ENCODE data around the gene MYCBP. TPM values are rescaled to one million over a fixed set of nuclear protein-coding genes. Genes with fewer than 3 reads are reported as not detected.
"Not testable (repeated sequence)": the region's sequence is repeated elsewhere in the genome, so short reads cannot be mapped to it uniquely, and the experiment has no call there.

The MYCBP gene
- total RNA-seq, 1 experiment from 2014 or later = 25.1 TPM

DNA sequence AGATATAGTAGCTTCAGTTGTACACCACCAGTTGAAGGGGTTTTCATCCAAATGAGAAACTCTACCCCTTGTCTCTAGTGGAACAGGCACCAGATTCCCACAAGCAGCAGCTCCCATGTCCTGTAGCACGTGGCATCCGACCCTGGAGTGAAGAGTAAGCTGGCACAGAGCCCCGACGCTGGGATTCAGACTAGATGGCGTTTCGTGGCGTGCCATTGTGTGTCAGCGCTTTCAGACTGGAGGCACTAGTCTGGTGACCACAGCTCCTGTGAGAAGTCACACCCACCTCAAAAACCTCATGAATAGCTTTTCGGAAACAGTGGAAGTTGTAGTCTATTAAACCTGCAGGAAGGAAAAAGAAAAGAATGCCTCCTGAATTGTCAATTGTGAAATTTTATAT, 33.8 kb downstream of the MYCBP start:
- peaks cover 7% of the 10 kb centered on the region; the same call in 1 of the 2 replicates for H3K36me3 ChIP-seq (ENCODE audit: insufficient read depth, low read length)
- H3K9ac ChIP-seq (ENCODE audit: low read length) = no peak overlapping the region
- H3K27me3 ChIP-seq (ENCODE audit: low read length) = no peaks in the 10 kb centered on the region
- H3K9me3 ChIP-seq (ENCODE audit: low read length) = no peaks in the 10 kb centered on the region
- no peak overlapping the region for H3K4me3 ChIP-seq (ENCODE audit: low read length)
- H3K9me2 ChIP-seq (replicated peaks; ENCODE audit: insufficient read depth, low read length) = no peaks in the 10 kb centered on the region
- H3K27ac ChIP-seq (ENCODE audit: low read length) = no peak overlapping the region
- no peaks in the 10 kb centered on the region for H3K4me1 ChIP-seq (ENCODE audit: low read length)
- no peak for DNase-seq
- H2AFZ ChIP-seq (ENCODE audit: low read length) = no peak overlapping the region
- H3K79me2 ChIP-seq (ENCODE audit: low read length) = peaks cover 5% of the 10 kb centered on the region
- no peak overlapping the region for H3K4me2 ChIP-seq (ENCODE audit: low read depth, low read length, poor library complexity, severe bottlenecking)
- H4K20me1 ChIP-seq (ENCODE audit: insufficient read depth, low read depth, low read length) = 0 out of 2 replicates have a peak, but pooled peaks cover 3% of the 10 kb centered on the region

DNA sequence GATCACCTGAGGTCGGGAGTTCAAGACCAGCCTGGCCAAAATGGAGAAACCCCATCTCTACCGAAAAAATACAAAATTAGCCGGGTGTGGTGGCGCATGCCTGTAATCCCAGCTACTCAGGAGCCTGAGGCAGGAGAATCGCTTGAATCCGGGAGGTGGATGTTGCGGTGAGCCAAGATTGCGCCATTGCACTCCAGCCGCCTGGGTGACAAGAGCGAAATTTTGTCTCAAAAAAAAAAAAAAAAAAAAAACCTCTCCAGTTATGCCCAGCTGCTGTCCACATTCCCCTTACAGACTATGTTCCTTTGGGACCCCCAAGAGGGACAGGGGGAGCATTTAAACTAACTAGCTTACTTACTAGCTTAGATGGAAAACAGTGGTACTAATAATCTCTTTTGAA, 36.8 kb downstream of the MYCBP start:
- not testable (repeated sequence) for H3K9me2 ChIP-seq (replicated peaks; ENCODE audit: insufficient read depth, low read length); H3K9me3 ChIP-seq (ENCODE audit: low read length); H3K27me3 ChIP-seq (ENCODE audit: low read length); H3K9ac ChIP-seq (ENCODE audit: low read length); DNase-seq; H3K36me3 ChIP-seq (ENCODE audit: insufficient read depth, low read length); H3K4me1 ChIP-seq (ENCODE audit: low read length); H4K20me1 ChIP-seq (ENCODE audit: insufficient read depth, low read depth, low read length); H3K4me3 ChIP-seq (ENCODE audit: low read length); H3K4me2 ChIP-seq (ENCODE audit: low read depth, low read length, poor library complexity, severe bottlenecking); H2AFZ ChIP-seq (ENCODE audit: low read length); H3K79me2 ChIP-seq (ENCODE audit: low read length); H3K27ac ChIP-seq (ENCODE audit: low read length)

DNA sequence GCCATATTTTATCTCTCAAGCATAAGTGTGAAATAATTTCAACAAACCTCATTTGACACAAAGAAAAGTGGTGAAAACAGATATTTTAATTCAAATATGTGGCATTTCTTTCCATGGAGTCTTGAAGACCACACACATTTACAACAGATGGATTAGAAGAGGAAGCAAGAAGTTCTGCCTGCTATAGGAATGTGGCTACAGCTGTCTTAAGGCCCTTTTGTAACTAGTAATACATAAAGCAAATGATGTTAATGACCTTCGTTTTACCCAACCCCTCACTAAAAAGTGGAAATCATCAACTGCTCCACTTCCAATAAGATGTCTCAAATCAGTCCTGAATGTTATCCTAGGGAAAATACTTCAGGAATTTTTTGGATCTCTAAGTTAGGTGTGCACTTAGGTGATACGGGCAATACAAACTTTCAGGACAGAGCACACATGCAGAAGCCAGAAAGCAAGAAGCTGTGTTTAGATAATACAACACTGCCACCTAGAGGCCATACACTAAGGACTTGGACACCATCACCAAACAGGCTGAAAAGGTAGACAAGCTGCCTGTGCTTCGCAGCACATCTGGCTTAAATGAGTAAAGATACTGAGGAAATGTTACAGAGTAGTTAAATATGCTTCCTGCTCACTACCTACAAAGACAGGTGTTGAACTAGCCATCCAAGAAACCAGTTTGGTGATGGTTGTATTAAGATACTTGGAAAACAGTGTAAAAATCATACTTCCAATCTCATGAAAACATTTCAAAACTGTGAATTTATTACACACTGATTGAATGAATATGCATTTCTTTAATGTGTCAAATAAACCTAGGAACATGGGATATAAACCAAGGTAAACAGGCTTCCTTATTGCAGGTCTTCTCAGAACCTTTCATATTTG, 38.0 kb downstream of the MYCBP start:
- H4K20me1 ChIP-seq (ENCODE audit: insufficient read depth, low read depth, low read length) = no peaks in the 10 kb centered on the region
- no peak overlapping the region for H3K27ac ChIP-seq (ENCODE audit: low read length)

DNA sequence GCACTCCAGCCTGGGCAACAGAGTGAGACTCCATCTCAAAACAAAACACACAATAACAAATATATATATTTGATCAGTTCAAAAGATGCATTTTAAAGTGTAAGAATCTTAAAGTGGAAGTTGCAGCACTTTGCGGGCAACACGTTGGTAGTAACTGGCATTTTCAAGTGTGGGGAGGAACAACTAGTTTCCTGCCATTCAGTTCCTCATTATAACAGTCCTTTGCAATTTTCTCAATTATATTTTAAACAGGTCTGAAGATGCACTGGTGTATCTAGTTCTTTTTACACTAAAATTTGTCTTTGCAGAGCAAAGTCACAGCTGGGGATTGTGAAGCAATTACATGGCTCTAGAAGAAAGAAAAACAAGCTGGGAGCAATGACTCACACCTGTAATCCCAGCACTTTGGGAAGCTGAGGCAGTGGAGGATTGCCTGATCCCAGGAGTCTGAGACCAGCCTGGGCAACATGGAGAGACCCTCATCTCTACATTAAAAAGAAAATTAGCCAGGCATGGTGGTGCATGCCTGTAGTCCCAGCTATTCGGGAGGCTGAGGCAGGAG, 38.8 kb downstream of the MYCBP start:
- no peak for DNase-seq
- H3K27me3 ChIP-seq (ENCODE audit: low read length) = no peaks in the 10 kb centered on the region
- H2AFZ ChIP-seq (ENCODE audit: low read length) = no peak overlapping the region
- H3K36me3 ChIP-seq (ENCODE audit: insufficient read depth, low read length) = peaks cover 4% of the 10 kb centered on the region; the same call in 1 of the 2 replicates
- no peaks in the 10 kb centered on the region for H3K9me2 ChIP-seq (replicated peaks; ENCODE audit: insufficient read depth, low read length)
- H4K20me1 ChIP-seq (ENCODE audit: insufficient read depth, low read depth, low read length) = no peaks in the 10 kb centered on the region
- H3K4me3 ChIP-seq (ENCODE audit: low read length) = no peak overlapping the region
- no peaks in the 10 kb centered on the region for H3K4me1 ChIP-seq (ENCODE audit: low read length)
- H3K27ac ChIP-seq (ENCODE audit: low read length) = no peak overlapping the region
- no peak overlapping the region for H3K4me2 ChIP-seq (ENCODE audit: low read depth, low read length, poor library complexity, severe bottlenecking)
- H3K9ac ChIP-seq (ENCODE audit: low read length) = no peak overlapping the region
- no peaks in the 10 kb centered on the region for H3K9me3 ChIP-seq (ENCODE audit: low read length)
- H3K79me2 ChIP-seq (ENCODE audit: low read length) = no peaks in the 10 kb centered on the region

More for the DNA sequence above, 38.0 kb downstream of the MYCBP start:
- Histone ChIP-seq H3K36me3 (ENCODE audit: insufficient read depth, low read length) (peaks cover 4% of the 10 kb centered on the region; the same call in 1 of the 2 replicates), H2AFZ (ENCODE audit: low read length) (no peak overlapping the region), H3K9me3 (ENCODE audit: low read length) (no peaks in the 10 kb centered on the region), H3K79me2 (ENCODE audit: low read length) (no peaks in the 10 kb centered on the region), H3K4me2 (ENCODE audit: low read depth, low read length, poor library complexity, severe bottlenecking) (no peak overlapping the region), H3K27me3 (ENCODE audit: low read length) (no peaks in the 10 kb centered on the region), H3K9me2 (replicated peaks; ENCODE audit: insufficient read depth, low read length) (no peaks in the 10 kb centered on the region), H3K4me3 (ENCODE audit: low read length) (no peak overlapping the region), H3K4me1 (ENCODE audit: low read length) (no peaks in the 10 kb centered on the region), H3K9ac (ENCODE audit: low read length) (no peak overlapping the region)
- peak; percentile 92 for DNase-seq

DNA sequence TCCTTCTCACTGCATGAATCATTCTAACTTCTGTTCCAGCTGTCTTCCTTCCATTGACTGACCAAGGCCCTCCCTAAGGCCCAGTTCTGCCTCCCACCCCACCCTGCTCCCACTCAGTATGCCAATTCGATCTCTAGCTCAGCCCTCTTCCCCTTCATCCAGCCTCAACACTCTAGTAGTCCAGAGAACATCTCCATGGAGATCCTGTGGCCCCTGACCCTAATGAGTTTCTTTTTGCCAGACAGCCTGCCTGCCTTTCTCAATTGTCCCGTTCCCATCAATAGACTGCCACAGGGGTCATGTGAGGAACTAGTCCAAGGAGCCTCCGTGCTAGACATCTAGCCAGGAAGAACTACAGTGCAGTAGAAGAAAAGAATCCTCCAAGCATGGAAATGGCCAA, 40.0 kb downstream of the MYCBP start:
- H3K4me3 ChIP-seq (ENCODE audit: low read length) = no peak overlapping the region
- no peak overlapping the region for H3K27ac ChIP-seq (ENCODE audit: low read length)
- H3K4me2 ChIP-seq (ENCODE audit: low read depth, low read length, poor library complexity, severe bottlenecking) = no peak overlapping the region
- H3K9me3 ChIP-seq (ENCODE audit: low read length) = no peaks in the 10 kb centered on the region
- H3K79me2 ChIP-seq (ENCODE audit: low read length) = no peaks in the 10 kb centered on the region
- H3K27me3 ChIP-seq (ENCODE audit: low read length) = no peaks in the 10 kb centered on the region
- H3K4me1 ChIP-seq (ENCODE audit: low read length) = no peaks in the 10 kb centered on the region
- DNase-seq = no peak
- H3K36me3 ChIP-seq (ENCODE audit: insufficient read depth, low read length) = peaks cover 4% of the 10 kb centered on the region; the same call in 1 of the 2 replicates
- H3K9ac ChIP-seq (ENCODE audit: low read length) = no peak overlapping the region
- H2AFZ ChIP-seq (ENCODE audit: low read length) = no peak overlapping the region
- no peaks in the 10 kb centered on the region for H4K20me1 ChIP-seq (ENCODE audit: insufficient read depth, low read depth, low read length)
- H3K9me2 ChIP-seq (replicated peaks; ENCODE audit: insufficient read depth, low read length) = no peaks in the 10 kb centered on the region

DNA sequence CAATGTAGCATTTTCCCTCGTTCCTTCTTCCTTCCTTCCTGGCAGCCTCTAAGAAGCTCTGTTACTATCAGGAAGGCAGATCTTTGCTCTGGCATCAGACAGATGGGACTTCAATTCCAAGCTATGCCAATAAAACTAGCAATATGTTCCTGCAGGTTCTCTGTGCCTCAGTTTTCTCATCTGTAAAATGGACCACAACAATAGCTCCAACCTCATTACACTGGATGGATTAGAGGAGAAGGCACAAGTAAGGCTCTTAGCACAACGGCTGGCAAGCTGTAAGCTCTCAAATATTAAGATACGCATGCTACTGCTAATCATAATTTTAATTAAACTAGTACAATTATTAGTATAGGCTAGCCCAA, 40.8 kb downstream of the MYCBP start:
- H3K4me1 ChIP-seq (ENCODE audit: low read length) = peaks cover 2% of the 10 kb centered on the region; the same call in 1 of the 2 replicates
- H3K4me2 ChIP-seq (ENCODE audit: low read depth, low read length, poor library complexity, severe bottlenecking) = no peak overlapping the region
- no peak overlapping the region for H3K4me3 ChIP-seq (ENCODE audit: low read length)
- no peak overlapping the region for H3K9ac ChIP-seq (ENCODE audit: low read length)
- H3K9me3 ChIP-seq (ENCODE audit: low read length) = no peaks in the 10 kb centered on the region
- DNase-seq = no peak
- no peaks in the 10 kb centered on the region for H4K20me1 ChIP-seq (ENCODE audit: insufficient read depth, low read depth, low read length)
- no peaks in the 10 kb centered on the region for H3K27me3 ChIP-seq (ENCODE audit: low read length)
- H3K36me3 ChIP-seq (ENCODE audit: insufficient read depth, low read length) = no peaks in the 10 kb centered on the region
- no peak overlapping the region for H3K27ac ChIP-seq (ENCODE audit: low read length)
- H3K9me2 ChIP-seq (replicated peaks; ENCODE audit: insufficient read depth, low read length) = no peaks in the 10 kb centered on the region
- no peaks in the 10 kb centered on the region for H3K79me2 ChIP-seq (ENCODE audit: low read length)
- no peak overlapping the region for H2AFZ ChIP-seq (ENCODE audit: low read length)

DNA sequence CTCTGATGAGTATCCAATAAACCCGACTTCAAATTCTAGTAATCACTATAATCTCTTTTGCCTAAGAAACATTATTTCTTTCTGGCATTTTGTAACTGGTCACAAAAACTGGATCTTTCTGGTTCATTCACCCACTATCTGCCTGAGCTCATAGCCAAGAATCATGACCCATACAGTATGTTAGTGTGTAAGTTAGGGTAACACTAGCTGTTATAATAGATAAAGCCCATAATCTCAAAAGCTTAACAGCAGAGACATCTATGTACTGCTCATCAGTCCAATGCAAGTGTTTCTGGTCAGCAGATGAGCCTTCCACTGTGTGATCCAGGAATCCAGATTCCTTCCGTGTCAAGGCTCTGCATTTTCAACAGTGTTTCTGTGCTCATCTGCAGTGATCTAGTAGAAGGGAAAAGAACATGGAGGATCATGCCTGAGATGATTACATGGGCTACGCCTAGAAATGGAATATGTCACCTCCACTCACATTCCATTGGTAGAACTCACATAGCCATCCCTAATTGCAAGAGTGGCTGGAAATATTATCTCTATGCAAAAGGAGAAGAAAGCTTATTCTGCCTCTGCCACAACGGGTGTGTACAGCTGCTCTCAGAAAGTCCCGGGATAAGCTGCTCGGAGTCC, 41.3 kb downstream of the MYCBP start:
- H3K4me1 ChIP-seq (ENCODE audit: low read length) = peaks cover 2% of the 10 kb centered on the region; the same call in 1 of the 2 replicates
- H3K36me3 ChIP-seq (ENCODE audit: insufficient read depth, low read length) = no peaks in the 10 kb centered on the region
- H3K9me2 ChIP-seq (replicated peaks; ENCODE audit: insufficient read depth, low read length) = no peaks in the 10 kb centered on the region
- H3K79me2 ChIP-seq (ENCODE audit: low read length) = no peaks in the 10 kb centered on the region
- no peak overlapping the region for H3K4me2 ChIP-seq (ENCODE audit: low read depth, low read length, poor library complexity, severe bottlenecking)
- no peak overlapping the region for H2AFZ ChIP-seq (ENCODE audit: low read length)
- no peaks in the 10 kb centered on the region for H3K9me3 ChIP-seq (ENCODE audit: low read length)
- DNase-seq = no peak
- no peaks in the 10 kb centered on the region for H4K20me1 ChIP-seq (ENCODE audit: insufficient read depth, low read depth, low read length)
- no peak overlapping the region for H3K9ac ChIP-seq (ENCODE audit: low read length)
- H3K4me3 ChIP-seq (ENCODE audit: low read length) = no peak overlapping the region
- H3K27ac ChIP-seq (ENCODE audit: low read length) = no peak overlapping the region
- no peaks in the 10 kb centered on the region for H3K27me3 ChIP-seq (ENCODE audit: low read length)

DNA sequence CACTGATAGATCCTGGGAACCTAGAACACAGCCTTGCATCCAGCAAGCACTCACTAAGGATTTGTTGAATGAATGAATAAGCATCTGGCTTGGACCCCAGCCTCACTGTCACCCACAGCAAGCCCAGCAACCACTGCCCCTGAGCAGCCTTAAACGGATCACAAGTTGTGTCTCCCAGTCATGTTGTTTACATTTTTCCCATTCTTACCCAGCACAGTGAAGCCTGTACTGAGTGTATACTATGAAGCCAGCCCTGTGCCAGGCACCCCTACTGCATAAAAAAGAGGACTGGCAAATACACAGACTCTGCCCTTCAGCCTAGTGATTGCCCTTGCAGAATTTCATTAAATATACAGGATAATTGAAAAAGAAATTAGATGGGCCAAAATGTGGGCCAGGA, 43.8 kb downstream of the MYCBP start:
- no peaks in the 10 kb centered on the region for H3K79me2 ChIP-seq (ENCODE audit: low read length)
- H2AFZ ChIP-seq (ENCODE audit: low read length) = no peak overlapping the region
- H3K27ac ChIP-seq (ENCODE audit: low read length) = no peak overlapping the region
- H3K4me3 ChIP-seq (ENCODE audit: low read length) = no peak overlapping the region
- H3K4me2 ChIP-seq (ENCODE audit: low read depth, low read length, poor library complexity, severe bottlenecking) = no peak overlapping the region
- H3K9me2 ChIP-seq (replicated peaks; ENCODE audit: insufficient read depth, low read length) = no peaks in the 10 kb centered on the region
- H3K9ac ChIP-seq (ENCODE audit: low read length) = no peak overlapping the region
- peak; percentile 9 for DNase-seq
- H3K27me3 ChIP-seq (ENCODE audit: low read length) = no peaks in the 10 kb centered on the region
- H4K20me1 ChIP-seq (ENCODE audit: insufficient read depth, low read depth, low read length) = no peaks in the 10 kb centered on the region
- peaks cover 2% of the 10 kb centered on the region; the same call in 1 of the 2 replicates for H3K4me1 ChIP-seq (ENCODE audit: low read length)
- no peaks in the 10 kb centered on the region for H3K36me3 ChIP-seq (ENCODE audit: insufficient read depth, low read length)
- H3K9me3 ChIP-seq (ENCODE audit: low read length) = no peaks in the 10 kb centered on the region
